Lung (tissue), 12 donors: ENCODE data around the gene PRDM15. TPM values are rescaled to one million over a fixed set of nuclear protein-coding genes. Genes with fewer than 3 reads are reported as not detected.

Source experiments
- ATAC-seq: fragments of 200-7000 bp; cut with Tn5 transposase; one replicate; pipeline ENCODE4 v1.9.1; 2020; ENCODE audit warnings: moderate number of reproducible peaks; ENCODE audit not compliant: insufficient read depth, low FRiP score
- DNase-seq, 3 donors: peaks; one replicate each; pipeline ENCODE4 v3.0.0-alpha.2; 2013 to 2017
- H3K27ac ChIP-seq, 2 donors: one replicate each; pipeline ENCODE4 v1.5.1; 2013; ENCODE audit warnings: mild to moderate bottlenecking in 2 of 2, moderate library complexity in 2 of 2, control low read depth in 1 of 2, inconsistent platforms in 1 of 2, low read depth in 1 of 2, low read length in 1 of 2
- H3K27me3 ChIP-seq, 3 donors: one replicate each; pipeline ENCODE4 v1.5.1; 2013; ENCODE audit warnings: low read length in 2 of 3; ENCODE audit not compliant: control insufficient read depth in 3 of 3, insufficient read depth in 3 of 3
- H3K36me3 ChIP-seq, 4 donors: one replicate each; pipeline ENCODE4 v1.5.1; 2013; ENCODE audit warnings: low read length in 4 of 4, mild to moderate bottlenecking in 1 of 4, moderate library complexity in 1 of 4; ENCODE audit not compliant: control insufficient read depth in 4 of 4, insufficient read depth in 4 of 4
- H3K4me1 ChIP-seq, 5 donors: one replicate each; pipeline ENCODE4 v1.5.1; 2013; ENCODE audit warnings: low read length in 5 of 5, mild to moderate bottlenecking in 2 of 5, moderate library complexity in 1 of 5; ENCODE audit not compliant: control insufficient read depth in 5 of 5, insufficient read depth in 5 of 5
- H3K4me3 ChIP-seq: one replicate; pipeline ENCODE4 v1.5.1; 2013; ENCODE audit warnings: mild to moderate bottlenecking, control low read depth, moderate library complexity
- H3K9ac ChIP-seq, 2 donors: one replicate each; pipeline ENCODE4 v1.5.1; 2013; ENCODE audit warnings: low read length in 2 of 2, control low read depth in 1 of 2; ENCODE audit not compliant: insufficient read depth in 1 of 2
- H3K9me3 ChIP-seq, 4 donors: one replicate each; pipeline ENCODE4 v1.5.1; 2013; ENCODE audit warnings: low read length in 3 of 4, mild to moderate bottlenecking in 1 of 4, moderate library complexity in 1 of 4; ENCODE audit not compliant: control insufficient read depth in 4 of 4, insufficient read depth in 3 of 4
- WGBS, 2 donors: extraction: QIAGEN DNeasy Blood & Tissue Kit; methylation state at CpG; one replicate each; pipeline ENCODE4 v1.1.7; 2013; 5-methylcytosine and 5-hydroxymethylcytosine counted together
- polyA plus RNA-seq, 2 donors: library from polyadenylated mRNA; stranded (reverse); fragments of 200-250 nt; gene quantifications; one replicate each; pipeline ENCODE4 v1.2.1, GENCODE V29; 2013
- total RNA-seq, 2 donors: library from RNA; depleted of rRNA in 1 of 2; stranded (reverse); fragments of >200 nt in 1 of 2; gene quantifications; one replicate each; pipeline ENCODE4 v1.2.1, GENCODE V29; 2014 to 2021
- TF ChIP-seq, protein P1 (sequence below): IDR thresholded peaks from 2 replicates; pipeline ENCODE4 v1.5.1; 2012; ENCODE audit warnings: mild to moderate bottlenecking; ENCODE audit errors: control extremely low read depth, extremely low read depth
- donor health status: control.
- donor health status: control.
- donor health status: Bipolar disorder and iron deficiency.
- donor health status: healthy.
- donor health status: DM: yes; HTN: yes; CAD: no.

PRDM15 gene
- total and polyA plus RNA-seq, 4 donors, result 2.4 to 7.2 (median 4.1) TPM

GRCh38 chr21:41801321-41802197 is 77.6 kb downstream of the PRDM15 start:
- H3K36me3 ChIP-seq, result peaks cover 0 to 26% (median 1%) of the 10 kb centered on the region in 4 donors
- no peaks in the 10 kb centered on the region for H3K27me3 ChIP-seq
- no peak overlapping the region for H3K9ac ChIP-seq
- no peak for DNase-seq
- no peaks in the 10 kb centered on the region for H3K4me1 ChIP-seq
- H3K27ac ChIP-seq, result peak overlapping the region in 1 of 2 donors; percentile 30
- no peak for ATAC-seq
- H3K4me3 ChIP-seq, result no peak overlapping the region
- TF ChIP-seq, protein P1, sequence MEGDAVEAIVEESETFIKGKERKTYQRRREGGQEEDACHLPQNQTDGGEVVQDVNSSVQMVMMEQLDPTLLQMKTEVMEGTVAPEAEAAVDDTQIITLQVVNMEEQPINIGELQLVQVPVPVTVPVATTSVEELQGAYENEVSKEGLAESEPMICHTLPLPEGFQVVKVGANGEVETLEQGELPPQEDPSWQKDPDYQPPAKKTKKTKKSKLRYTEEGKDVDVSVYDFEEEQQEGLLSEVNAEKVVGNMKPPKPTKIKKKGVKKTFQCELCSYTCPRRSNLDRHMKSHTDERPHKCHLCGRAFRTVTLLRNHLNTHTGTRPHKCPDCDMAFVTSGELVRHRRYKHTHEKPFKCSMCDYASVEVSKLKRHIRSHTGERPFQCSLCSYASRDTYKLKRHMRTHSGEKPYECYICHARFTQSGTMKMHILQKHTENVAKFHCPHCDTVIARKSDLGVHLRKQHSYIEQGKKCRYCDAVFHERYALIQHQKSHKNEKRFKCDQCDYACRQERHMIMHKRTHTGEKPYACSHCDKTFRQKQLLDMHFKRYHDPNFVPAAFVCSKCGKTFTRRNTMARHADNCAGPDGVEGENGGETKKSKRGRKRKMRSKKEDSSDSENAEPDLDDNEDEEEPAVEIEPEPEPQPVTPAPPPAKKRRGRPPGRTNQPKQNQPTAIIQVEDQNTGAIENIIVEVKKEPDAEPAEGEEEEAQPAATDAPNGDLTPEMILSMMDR, result no peak
- 78 to 88% methylated on average over 32 of the region's 32 CpGs for WGBS, 2 donors
- no peaks in the 10 kb centered on the region for H3K9me3 ChIP-seq

GRCh38 chr21:41800425-41801320 is 78.5 kb downstream of the PRDM15 start:
- no peaks in the 10 kb centered on the region for H3K27me3 ChIP-seq
- ATAC-seq, result no peak
- TF ChIP-seq, protein P1, result no peak
- H3K27ac ChIP-seq, result no peak overlapping the region
- DNase-seq, result no peak
- peaks cover 0 to 26% (median 1%) of the 10 kb centered on the region in 4 donors for H3K36me3 ChIP-seq
- 91 to 93% methylated on average over 24 of the region's 24 CpGs for WGBS, 2 donors
- H3K4me1 ChIP-seq, result no peaks in the 10 kb centered on the region
- H3K4me3 ChIP-seq, result no peak overlapping the region
- no peaks in the 10 kb centered on the region for H3K9me3 ChIP-seq
- no peak overlapping the region for H3K9ac ChIP-seq

- no peak overlapping the region for H3K9ac ChIP-seq
- H3K4me1 ChIP-seq, result no peaks in the 10 kb centered on the region
- no peak overlapping the region for H3K27ac ChIP-seq
- no peaks in the 10 kb centered on the region for H3K27me3 ChIP-seq
- no peak for DNase-seq
- no peak for ATAC-seq
- WGBS, 2 donors, result 95 to 97% methylated on average over 7 of the region's 7 CpGs
- H3K9me3 ChIP-seq, result no peaks in the 10 kb centered on the region
- H3K36me3 ChIP-seq, result peaks cover 0 to 26% (median 1%) of the 10 kb centered on the region in 4 donors
- TF ChIP-seq, protein P1, result no peak
- H3K4me3 ChIP-seq, result no peak overlapping the region
Observed at GRCh38 chr21:41799763-41800162, 79.4 kb downstream of the PRDM15 start.
